Stimulated activated CD8-positive, alpha-beta memory T cell treated with anti-CD3 and anti-CD28 coated beads, Interleukin-7, amount 100 ng/mL, for 24 hours (primary cell): Measurements from ENCODE around the gene SOX15.
"Not testable (repeated sequence)": the region's sequence is repeated elsewhere in the genome, so short reads cannot be mapped to it uniquely, and the experiment has no call there.

ENCODE experiments used
- DNase-seq: peaks from one replicate; pipeline ENCODE4 v3.0.0-alpha.2; 2020; ENCODE audit warnings: low read depth

Gene SOX15

DNA sequence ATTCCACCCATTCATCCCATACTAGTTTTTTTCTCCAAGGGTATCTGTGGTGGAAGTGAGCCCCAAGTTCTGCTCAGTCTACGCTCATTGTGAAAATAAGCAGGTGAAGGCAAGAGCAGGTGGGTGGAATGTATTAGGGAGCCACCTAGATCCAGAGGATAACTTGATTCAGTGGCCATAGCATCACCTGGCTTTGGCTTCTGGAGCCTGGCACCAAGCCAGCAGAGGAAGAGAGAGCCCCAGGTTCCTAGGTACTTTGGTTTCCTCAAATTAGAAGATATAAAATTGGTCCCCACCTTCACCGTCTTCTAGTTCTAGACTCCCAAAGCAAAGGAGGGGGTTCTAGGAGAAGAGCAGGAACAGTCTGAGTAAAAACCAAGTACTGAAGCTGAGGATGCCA, 20.7 kb upstream of the SOX15 start:
- DNase-seq, result no peak

DNA sequence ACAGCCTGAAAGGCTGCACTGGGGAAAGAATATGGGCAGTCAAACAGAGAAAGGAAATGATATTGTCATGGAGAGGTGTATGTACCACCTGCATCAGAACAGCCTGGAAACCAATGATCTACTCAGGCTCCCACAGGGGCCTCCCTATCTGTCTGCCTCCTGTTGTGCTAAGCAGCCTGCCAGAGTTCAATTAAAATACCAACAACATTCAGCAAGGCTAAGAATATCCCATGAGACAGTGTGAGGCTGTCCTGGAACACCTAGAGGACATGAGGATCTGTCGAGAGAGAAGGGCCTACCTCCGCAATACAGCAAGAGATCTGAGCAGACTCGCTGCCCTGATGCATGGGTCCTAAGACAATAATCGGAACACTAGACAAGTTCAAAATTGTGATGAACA, 16.4 kb upstream of the SOX15 start:
- no peak for DNase-seq

DNA sequence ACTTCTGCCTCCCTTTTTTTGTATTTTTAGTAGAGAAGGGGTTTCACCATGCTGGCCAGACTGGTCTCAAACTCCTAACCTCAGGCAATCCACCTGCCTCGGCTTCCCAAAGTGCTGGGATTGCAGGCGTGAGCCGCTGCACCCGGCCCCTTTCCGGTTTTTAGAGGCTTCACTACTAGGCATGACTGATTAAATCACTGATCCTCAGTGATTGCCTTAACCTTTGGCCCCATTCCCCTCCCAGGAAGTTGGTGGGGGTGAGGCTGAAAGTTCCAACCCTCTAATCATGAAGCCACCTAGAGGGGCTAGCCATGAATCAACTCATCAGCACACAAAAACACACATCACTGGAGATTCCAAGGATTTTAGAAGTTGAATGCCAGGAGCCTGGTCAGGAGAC, 7.7 kb upstream of the SOX15 start:
- not testable (repeated sequence) for DNase-seq

DNA sequence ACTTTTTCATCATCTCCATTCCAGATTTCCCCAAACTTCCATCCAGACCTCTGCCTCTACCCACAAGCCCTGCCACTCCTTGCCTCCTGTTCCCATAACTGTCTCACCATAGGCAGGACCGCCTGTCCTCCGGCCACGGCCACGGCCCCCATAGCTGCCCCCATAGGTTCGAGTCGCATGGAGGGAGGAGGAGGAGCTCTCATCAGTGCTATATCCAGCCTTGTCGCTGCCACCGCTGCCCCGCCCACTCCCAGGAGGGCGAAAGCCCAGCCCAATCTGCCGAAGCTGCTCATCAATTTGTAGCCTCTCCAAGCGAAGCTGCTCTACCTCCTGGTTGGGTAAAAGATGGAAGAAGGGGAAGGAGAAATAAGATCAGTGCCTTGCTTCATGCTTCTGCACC, 3.4 kb upstream of the SOX15 start:
- no peak for DNase-seq

DNA sequence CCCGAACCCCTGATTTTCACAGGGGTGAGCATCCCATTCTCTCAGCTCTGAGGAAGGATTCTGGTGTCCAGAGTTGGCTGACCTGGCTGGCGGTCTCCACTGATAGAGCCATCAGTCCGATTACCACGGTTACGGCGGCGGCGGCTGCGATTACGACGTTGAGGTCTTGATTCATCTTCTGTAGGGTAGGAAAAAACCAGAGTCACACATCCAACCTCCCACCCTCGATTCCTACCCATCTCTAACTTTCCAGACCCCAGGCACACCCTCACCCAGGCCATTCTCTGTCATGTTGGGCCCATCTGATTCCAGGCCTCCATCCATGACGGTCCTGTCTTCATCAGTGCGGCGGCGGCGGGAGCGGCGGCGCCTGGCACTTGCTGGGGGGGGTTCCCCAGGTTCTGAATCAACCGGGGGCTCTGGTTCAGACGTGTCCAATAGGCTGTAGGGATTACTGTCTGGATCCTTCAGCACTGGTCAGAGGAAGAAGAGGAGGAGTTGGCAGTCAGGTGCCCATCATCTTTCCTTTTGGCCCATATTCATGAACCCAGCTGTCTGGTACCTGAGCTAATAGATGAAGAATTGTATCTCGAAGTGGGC, 2.6 kb upstream of the SOX15 start:
- DNase-seq, result no peak

DNA sequence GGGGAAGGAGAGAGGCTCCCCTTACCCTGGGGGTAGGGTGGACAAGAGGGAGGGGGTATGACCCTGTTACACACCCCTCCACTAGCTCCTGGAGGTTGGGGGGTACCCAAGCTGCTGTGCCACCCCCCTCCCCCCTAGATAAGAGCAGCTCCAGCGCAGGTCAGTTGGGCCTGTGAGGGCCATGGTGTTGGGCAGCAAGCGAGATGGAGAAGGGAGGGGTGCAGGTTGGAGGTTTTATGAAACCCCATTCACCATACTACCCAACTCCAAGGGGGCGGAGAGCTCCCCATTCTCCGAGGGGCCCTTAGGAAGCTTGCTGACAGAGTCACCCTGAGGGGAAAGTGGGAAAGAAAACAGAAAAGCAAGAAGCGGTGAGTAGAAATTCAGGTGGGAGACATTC, 1.7 kb upstream of the SOX15 start:
- no peak for DNase-seq

DNA sequence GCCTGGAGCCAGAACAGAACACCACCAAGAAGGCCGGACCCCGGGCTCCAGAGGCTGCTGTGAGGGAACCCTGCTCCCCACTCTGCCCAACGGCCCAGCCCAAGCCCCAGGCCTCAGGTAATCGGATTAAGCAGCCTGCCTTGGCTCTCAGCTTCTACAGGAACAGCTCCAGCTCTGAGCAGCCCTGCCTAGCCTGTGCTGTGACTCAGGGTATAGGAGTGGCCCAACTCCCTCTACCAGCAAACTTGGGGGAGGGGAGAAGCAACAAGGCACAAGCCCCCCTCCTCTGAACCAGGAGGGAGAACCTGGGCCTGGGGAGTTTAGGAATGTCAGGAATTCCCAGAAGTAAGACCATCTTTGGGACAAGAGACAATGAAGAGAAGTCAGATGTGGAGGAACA, 849 bp upstream of the SOX15 start:
- no peak for DNase-seq

DNA sequence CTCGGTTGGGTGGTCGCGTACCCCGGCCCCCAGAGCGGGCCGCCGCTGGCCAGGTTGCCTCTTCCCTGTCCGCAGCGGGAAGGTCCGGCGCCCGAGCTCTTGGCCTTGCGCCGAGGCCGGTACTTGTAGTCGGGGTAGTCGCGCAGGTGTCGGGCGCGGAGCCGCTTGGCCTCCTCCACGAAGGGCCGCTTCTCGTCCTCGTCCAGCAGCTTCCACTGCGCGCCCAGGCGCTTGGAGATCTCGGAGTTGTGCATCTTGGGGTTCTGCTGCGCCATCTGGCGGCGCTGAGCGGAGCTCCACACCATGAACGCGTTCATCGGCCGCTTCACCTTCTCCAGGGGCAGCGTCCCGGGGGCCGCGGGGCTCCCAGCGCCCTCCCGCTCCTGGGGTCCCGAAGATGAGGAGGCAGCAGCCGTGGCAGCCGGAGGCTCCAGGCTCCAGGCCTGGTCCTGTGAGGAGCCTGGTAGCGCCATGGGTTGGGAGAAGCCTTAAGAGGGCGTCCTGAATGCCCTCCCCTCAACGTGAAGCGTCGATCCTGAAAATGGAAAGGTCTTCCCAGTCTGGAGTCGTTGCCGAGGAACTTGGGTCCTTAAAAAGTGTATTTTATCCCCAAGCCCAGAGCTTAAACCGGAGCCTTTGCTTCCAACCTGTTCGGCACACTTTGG, 558 bp downstream of the SOX15 start:
- DNase-seq, result no peak

DNA sequence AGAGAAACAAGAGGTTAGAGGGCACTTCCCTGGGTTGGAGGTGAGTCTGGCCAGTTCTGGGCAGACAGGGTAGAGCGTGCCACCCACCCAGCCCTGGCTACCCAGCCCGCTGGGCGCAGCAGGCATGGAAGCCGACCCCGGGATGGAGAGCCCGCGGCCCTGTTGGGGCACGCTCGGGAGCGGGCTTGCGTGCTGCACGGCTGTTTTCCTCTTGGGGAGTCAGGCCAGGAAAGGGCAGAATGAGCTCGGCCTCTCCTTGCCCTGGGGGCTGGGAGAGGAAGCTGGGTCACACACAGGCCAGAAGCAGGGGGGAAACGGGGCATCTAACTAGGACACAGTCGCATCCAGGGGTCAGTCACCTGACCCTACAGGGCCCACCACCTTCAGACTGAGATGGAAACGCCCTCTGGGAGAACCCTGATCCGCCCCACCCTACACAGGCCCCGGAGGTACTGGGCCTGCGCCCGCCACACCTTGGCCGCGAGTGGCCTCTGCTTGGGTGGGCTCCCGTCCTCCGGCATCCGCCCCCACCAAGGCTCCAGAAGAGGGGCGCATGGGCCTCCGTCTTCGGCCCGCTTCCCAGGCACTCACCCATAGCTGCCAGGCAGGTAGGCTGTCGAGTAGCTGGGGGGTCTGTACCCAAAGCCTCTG, 1.2 kb downstream of the SOX15 start:
- no peak for DNase-seq

DNA sequence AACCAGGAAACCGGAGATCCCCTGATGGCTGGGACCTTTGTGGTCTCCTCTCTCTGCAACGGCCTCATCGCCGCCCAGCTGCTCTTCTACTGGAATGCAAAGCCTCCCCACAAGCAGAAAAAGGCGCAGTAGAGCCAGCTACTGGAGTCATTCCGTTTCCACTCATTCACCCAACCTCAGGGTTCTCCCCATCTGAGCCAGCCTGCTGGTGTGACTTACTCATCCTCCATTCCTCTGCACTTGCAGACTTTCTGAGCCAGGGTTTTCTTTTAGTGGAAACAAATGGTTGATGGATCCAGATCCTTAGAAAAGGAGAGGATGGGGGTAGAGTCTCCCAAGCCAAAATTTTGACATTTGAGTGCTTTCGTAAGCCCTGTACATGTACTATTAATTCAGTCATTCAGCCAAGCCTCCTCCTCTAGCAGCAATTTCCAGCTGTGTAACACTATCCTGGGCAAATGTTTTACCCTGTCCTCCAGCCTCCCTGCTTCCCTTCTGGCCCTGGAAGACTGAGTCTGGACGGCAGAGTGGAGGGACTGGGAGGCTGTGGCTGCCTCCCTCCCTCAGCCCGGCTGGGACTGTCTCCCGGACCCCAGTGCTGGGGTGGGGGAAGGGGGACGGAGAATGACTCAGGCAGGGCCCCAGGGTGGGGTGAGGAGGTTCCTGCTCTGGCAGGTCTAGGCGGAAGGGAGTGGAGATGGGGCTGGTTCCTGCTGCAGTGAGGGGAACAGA, 2.3 kb downstream of the SOX15 start:
- DNase-seq, result no peak

DNA sequence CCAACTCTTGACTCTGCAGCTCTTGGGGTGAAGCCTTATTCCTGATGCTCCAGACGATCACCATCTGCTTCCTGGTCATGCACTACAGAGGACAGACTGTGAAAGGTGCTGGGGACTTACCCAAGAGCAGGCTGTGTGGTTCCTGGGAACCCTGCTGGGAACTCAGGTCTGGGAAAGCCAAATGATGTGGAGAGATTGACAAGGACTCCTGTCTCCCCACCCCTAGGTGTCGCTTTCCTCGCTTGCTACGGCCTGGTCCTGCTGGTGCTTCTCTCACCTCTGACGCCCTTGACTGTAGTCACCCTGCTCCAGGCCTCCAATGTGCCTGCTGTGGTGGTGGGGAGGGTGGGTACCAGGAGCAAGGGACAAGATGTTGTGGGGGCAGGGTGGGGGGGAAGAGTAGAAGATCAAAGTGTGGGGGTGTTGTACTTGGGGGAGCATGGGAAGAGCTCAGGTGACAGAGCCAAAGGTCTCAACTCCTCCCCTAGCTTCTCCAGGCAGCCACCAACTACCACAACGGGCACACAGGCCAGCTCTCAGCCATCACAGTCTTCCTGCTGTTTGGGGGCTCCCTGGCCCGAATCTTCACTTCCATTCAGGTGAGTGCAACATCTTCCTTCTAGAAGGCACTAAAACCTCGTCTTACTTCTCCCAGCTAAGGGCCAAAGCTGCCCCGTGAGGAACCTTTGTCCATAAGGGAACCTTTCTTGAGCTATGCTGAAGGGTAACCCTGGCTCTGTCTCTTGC, 3.0 kb downstream of the SOX15 start:
- no peak for DNase-seq

DNA sequence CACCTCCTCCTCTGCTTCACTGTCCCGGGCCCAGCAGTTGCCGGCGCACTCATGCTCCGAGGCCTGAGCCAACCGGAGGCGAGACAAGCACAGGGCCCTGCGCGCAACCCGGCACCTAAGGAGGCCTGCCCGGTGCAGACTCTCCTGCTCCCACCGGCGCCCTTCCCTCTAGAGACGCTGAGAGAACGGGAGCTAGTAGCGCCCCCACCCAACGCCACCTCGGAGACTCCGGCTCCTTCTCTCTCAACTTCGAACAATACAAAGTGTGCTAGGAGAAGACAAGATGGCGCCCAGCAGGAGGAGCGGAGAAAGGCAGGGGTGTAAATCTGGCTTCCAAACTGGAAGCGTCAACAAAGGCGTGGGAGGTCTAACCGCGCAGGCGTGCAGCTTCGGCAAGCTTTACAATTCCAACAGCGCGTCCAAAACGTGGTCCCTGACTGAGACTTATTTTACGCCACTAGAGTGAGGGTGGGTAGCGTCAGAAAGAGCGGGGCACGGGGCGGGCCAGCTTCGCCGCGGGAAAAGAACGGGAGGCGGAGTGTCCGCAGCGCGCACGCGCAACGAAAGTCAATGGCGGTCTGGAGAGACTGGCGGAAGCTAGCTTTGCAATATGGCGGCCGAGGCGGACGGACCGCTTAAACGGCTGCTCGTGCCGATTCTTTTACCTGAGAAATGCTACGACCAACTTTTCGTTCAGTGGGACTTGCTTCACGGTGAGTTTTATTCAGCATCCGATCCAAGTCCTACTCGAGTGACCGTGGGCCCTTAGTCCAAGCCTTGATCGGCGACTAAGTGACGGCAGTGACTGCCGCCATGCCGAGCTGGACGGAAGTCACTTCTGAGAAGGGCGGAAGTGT, 6.4 kb downstream of the SOX15 start, which contains the start of gene MPDU1:
Gene MPDU1, plus strand, starts transcription at position 600 of the 857 bp plus-strand sequence. Its CDS starts 11 bp downstream, at position 611.
- peak; percentile 84 for DNase-seq

DNA sequence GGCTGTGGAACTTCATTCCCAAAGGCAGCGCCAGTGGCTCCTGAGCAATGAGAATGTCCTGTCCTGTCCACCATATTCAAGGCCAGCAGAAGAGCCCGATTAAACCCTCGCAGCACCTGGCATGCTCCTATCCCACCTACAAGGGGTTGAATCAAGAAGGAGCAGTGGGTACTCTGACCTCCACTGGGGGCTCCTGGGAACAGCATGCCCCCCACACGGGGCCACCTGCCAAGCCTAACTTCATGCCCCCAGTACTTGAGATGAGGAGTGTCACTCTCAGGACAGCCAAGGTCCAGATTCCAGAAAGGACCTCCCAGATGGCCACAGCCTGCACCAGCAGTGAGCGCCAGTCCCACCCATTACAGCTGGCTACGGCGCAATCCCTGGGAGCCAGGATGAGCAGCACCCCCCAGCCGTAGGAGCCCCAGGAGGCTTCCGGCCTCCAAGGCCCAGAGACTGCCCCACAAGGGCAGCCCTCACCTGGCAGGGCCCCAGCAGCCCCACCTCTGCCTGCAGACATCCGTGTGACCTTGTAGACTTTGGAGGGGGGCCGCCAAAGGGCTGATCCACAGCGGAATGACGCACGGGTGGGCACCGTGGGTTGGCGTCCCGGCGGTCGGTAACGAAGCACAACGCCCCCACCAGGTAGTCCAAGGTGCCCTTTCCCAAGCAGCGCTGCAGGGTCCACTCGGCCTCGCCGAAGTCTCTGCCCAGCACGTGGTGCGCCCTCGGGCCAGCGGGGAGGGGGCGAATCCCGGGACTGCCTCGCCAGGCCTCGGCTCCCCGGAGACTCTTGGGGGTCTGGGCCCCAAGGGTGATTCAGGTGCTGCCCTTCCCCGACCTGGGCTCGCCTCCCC, 7.3 kb downstream of the SOX15 start:
- no peak for DNase-seq

DNA sequence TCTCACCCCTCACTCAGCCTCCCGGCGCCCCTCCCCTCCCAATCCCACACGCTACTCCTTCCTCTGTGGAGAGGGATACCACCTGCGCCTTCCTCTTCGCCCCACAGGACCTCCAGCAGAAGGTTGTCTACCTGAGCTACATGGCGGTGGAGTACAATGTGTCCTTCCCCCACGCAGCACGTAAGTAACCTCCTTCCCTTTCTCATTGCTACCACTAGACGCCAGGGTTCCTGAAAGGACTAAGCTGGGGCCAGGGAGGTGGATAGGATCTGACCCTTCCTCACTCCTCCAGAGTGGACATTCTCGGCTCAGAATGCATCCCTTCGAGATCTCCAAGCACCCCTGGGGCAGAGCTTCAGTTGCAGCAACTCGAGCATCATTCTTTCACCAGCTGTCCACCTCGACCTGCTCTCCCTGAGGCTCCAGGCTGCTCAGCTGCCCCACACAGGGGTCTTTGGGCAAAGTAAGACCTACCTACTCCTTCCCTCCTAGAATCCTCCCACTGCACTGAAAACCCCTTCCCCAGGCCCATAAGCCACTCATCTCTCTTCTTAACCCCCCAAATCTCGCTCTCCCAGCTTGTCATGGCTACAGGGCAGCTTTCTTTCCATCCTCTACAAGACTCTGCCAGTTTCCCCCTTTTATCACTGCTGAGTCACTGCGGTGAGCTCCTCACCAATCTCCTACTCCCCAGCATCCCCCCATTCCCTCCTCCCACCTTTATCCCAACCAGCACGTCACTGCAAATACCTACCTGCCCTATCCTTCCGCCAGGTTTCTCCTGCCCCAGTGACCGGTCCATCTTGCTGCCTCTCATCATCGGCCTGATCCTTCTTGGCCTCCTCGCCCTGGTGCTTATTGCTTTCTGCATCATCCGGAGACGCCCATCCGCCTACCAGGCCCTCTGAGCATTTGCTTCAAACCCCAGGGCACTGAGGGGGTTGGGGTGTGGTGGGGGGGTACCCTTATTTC, 9.0 kb downstream of the SOX15 start:
- no peak for DNase-seq

DNA sequence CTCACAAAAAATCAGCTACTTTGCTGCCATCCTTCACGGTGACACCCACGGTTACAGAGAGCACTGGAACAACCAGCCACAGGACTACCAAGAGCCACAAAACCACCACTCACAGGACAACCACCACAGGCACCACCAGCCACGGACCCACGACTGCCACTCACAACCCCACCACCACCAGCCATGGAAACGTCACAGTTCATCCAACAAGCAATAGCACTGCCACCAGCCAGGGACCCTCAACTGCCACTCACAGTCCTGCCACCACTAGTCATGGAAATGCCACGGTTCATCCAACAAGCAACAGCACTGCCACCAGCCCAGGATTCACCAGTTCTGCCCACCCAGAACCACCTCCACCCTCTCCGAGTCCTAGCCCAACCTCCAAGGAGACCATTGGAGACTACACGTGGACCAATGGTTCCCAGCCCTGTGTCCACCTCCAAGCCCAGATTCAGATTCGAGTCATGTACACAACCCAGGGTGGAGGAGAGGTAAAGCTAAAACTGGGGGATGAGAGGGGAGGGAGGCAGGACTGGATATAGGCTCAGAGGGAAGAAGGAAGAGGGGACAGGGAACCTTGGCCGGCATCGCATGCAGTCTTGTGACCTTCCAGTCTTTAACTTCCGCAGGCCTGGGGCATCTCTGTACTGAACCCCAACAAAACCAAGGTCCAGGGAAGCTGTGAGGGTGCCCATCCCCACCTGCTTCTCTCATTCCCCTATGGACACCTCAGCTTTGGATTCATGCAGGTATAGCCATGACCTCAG, 9.9 kb downstream of the SOX15 start:
- no peak for DNase-seq

DNA sequence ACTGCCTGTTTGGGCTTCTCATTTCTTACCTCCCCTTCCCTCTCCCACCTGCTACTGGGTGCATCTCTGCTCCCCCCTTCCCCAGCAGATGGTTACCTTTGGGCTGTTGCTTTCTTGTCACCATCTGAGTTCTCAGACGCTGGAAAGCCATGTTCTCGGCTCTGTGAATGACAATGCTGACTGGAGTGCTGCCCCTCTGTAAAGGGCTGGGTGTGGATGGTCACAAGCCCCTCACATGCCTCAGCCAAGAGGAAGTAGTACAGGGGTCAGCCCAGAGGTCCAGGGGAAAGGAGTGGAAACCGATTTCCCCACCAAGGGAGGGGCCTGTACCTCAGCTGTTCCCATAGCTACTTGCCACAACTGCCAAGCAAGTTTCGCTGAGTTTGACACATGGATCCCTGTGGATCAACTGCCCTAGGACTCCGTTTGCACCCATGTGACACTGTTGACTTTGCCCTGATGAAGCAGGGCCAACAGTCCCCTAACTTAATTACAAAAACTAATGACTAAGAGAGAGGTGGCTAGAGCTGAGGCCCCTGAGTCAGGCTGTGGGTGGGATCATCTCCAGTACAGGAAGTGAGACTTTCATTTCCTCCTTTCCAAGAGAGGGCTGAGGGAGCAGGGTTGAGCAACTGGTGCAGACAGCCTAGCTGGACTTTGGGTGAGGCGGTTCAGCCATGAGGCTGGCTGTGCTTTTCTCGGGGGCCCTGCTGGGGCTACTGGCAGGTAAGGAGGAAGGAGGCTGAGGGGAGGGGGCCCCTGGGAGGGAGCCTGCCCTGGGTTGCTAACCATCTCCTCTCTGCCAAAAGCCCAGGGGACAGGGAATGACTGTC, 10.7 kb downstream of the SOX15 start, which contains the start of gene CD68:
Gene CD68, plus strand, starts transcription at position 638 of the 833 bp plus-strand sequence. Its CDS starts 40 bp downstream, at position 678.
- peak; percentile 55 for DNase-seq
